Raji (cell line): ENCODE results near the gene IVL.

Experiments
- POLR2A ChIP-seq: IDR thresholded peaks from 2 replicates; pipeline ENCODE4 v1.6.1; 2011; ENCODE audit warnings: low read depth, low read length, control low read depth; ENCODE audit not compliant: insufficient read depth

The IVL gene

GRCh38 chr1:152912900-152913299, 4.6 kb downstream of the IVL start:
- TF ChIP-seq POLR2A, result no peak

GRCh38 chr1:152917794-152918193, 9.4 kb downstream of the IVL start:
- no peak for TF ChIP-seq POLR2A

GRCh38 chr1:152919071-152919470, 10.7 kb downstream of the IVL start:
- TF ChIP-seq POLR2A, result no peak

GRCh38 chr1:152924191-152924590, 15.8 kb downstream of the IVL start:
- TF ChIP-seq POLR2A, result no peak

- TF ChIP-seq POLR2A, result no peak
Measured at GRCh38 chr1:152926091-152926490, 17.7 kb downstream of the IVL start.

GRCh38 chr1:152928671-152929070, 20.3 kb downstream of the IVL start:
- TF ChIP-seq POLR2A, result no peak

- TF ChIP-seq POLR2A, result no peak
Measured at GRCh38 chr1:152932170-152932811, 23.9 kb downstream of the IVL start.

- TF ChIP-seq POLR2A, result no peak
Measured at GRCh38 chr1:152933196-152933595, 24.9 kb downstream of the IVL start.

- no peak for TF ChIP-seq POLR2A
Measured at GRCh38 chr1:152940614-152941013, 32.3 kb downstream of the IVL start.

- TF ChIP-seq POLR2A, result no peak
Measured at GRCh38 chr1:152941037-152941711, 32.8 kb downstream of the IVL start.

GRCh38 chr1:152942161-152942560, 33.8 kb downstream of the IVL start:
- TF ChIP-seq POLR2A, result no peak

- TF ChIP-seq POLR2A, result no peak
Measured at GRCh38 chr1:152946248-152946647, 37.9 kb downstream of the IVL start.

- no peak for TF ChIP-seq POLR2A
Measured at GRCh38 chr1:152946651-152947256, 38.4 kb downstream of the IVL start, which contains the start of gene SPRR5. SPRR5 (plus strand) TSS chr1:152947206; CDS start chr1:152948555, 1,349 bp downstream.

GRCh38 chr1:152951711-152952110, 43.4 kb downstream of the IVL start:
- no peak for TF ChIP-seq POLR2A

- no peak for TF ChIP-seq POLR2A
Measured at GRCh38 chr1:152953761-152954160, 45.4 kb downstream of the IVL start.

GRCh38 chr1:152954436-152954835, 46.1 kb downstream of the IVL start:
- no peak for TF ChIP-seq POLR2A
